Left lung (tissue), 10 donors: Measurements from ENCODE around the gene LMF2. TPM values are rescaled to one million over a fixed set of nuclear protein-coding genes. Genes with fewer than 3 reads are reported as not detected.

Experiments used
- ATAC-seq: fragments of 200-7000 bp; cut with Tn5 transposase; one replicate; pipeline ENCODE4 v1.9.1; 2020; ENCODE audit warnings: moderate library complexity
- DNase-seq, 4 donors: peaks; one replicate each; pipeline ENCODE4 v3.0.0-alpha.2; 2013 to 2020
- H3K27ac ChIP-seq, 2 donors: fragments of 200-600 bp; sonication (generic) in 1 of 2; one replicate each; pipeline versions ENCODE4 v1.5.0 to v1.8.0; 2020 to 2021
- H3K27me3 ChIP-seq, 2 donors: fragments of 200-600 bp; sonication (generic) in 1 of 2; one replicate each; pipeline versions ENCODE4 v1.5.0 to v1.8.0; 2020 to 2021
- H3K36me3 ChIP-seq, 2 donors: fragments of 200-600 bp; sonication (generic) in 1 of 2; one replicate each; pipeline versions ENCODE4 v1.5.0 to v1.8.0; 2020 to 2021
- H3K4me1 ChIP-seq, 2 donors: fragments of 200-600 bp; one replicate each; pipeline ENCODE4 v1.8.0; 2021
- H3K4me3 ChIP-seq, 2 donors: fragments of 200-600 bp; sonication (generic) in 1 of 2; one replicate each; pipeline versions ENCODE4 v1.5.0 to v1.8.0; 2020 to 2021; ENCODE audit warnings: mild to moderate bottlenecking in 1 of 2
- H3K9me3 ChIP-seq, 2 donors: fragments of 200-600 bp; sonication (generic) in 1 of 2; one replicate each; pipeline versions ENCODE4 v1.5.0 to v1.8.0; 2020 to 2021
- intact Hi-C, 2 donors: fragments of 100-400 bp; cut with DNase I; formaldehyde crosslinking; loops; one replicate each; pipeline versions ENCODE4 v1.11.2 to v1.14.2; 2022
- polyA plus RNA-seq, 6 donors: library from polyadenylated mRNA; unstranded; fragments of 120-200 nt; gene quantifications; one replicate each; pipeline ENCODE4 v1.2.1, GENCODE V29; 2013; ENCODE audit not compliant: insufficient read length in 6 of 6
- total RNA-seq, 2 donors: library from RNA; stranded (reverse); fragmentation: NEBNext Ultra II Directional; extraction: Animal tissue kit (Norgen Biotek cat#: 25700); gene quantifications; one replicate each; pipeline ENCODE4 v1.2.1, GENCODE V29; 2021
- TF ChIP-seq, protein P1 (sequence below), 2 donors: fragments of 200-600 bp; sonication (generic) in 1 of 2; IDR thresholded peaks; one replicate each; pipeline versions ENCODE4 v1.5.0 to v1.8.0; 2021; ENCODE audit warnings: antibody characterized with exemption in 2 of 2
- donor health status: DM: no; HTN: yes; CAD: no.
- donor health status: DM: no; HTN: no; CAD: no.

Gene LMF2
- total and polyA plus RNA-seq, 8 donors = 32.9 to 76.4 (median 47.1) TPM

DNA sequence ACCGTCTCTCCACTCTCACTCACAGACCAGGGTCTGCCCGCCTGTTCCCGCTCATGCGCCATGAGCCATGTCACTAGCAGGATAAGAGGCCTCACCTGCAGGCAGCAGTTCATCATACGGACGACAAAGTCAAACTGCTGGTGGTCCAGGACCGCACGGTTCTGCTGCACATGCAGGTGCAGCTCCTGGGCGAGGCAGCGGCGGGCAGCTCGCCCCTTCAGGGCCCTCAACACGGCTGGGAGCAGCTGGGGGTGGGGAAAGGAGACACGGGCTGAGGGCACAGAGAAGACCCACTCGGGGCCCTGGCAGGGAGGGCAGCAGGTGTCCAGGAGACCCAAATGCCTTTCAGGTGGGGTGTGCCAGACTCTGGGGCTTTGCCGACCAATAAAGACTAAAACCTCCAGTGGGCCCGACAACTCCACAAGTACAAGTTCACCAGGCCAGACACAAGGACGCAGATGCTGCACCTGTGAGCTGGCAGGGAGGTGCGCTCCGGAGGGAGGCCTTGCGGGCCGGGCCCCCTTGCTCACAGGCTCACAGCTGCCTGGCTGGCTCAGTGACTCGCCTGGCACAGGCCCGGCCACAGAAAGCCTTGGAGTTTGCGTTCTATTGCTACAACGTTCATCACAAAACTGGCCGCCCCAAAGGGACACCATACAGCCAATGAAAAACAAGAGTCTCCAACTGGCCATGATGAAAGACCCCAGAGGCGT lies 44.2 kb downstream of the LMF2 start:
- Histone ChIP-seq H3K4me3 (no peak overlapping the region), H3K27me3 (no peaks in the 10 kb centered on the region), H3K36me3 (peaks cover 0 to 100% of the 10 kb centered on the region in 2 donors), H3K9me3 (no peaks in the 10 kb centered on the region), H3K4me1 (no peaks in the 10 kb centered on the region), H3K27ac (no peak overlapping the region)
- TF ChIP-seq, protein P1, sequence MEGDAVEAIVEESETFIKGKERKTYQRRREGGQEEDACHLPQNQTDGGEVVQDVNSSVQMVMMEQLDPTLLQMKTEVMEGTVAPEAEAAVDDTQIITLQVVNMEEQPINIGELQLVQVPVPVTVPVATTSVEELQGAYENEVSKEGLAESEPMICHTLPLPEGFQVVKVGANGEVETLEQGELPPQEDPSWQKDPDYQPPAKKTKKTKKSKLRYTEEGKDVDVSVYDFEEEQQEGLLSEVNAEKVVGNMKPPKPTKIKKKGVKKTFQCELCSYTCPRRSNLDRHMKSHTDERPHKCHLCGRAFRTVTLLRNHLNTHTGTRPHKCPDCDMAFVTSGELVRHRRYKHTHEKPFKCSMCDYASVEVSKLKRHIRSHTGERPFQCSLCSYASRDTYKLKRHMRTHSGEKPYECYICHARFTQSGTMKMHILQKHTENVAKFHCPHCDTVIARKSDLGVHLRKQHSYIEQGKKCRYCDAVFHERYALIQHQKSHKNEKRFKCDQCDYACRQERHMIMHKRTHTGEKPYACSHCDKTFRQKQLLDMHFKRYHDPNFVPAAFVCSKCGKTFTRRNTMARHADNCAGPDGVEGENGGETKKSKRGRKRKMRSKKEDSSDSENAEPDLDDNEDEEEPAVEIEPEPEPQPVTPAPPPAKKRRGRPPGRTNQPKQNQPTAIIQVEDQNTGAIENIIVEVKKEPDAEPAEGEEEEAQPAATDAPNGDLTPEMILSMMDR (IDR thresholded peaks at IDR 0.05) = no peak
- no peak for ATAC-seq
- no peak for DNase-seq
- intact Hi-C loops = no loop called here

DNA sequence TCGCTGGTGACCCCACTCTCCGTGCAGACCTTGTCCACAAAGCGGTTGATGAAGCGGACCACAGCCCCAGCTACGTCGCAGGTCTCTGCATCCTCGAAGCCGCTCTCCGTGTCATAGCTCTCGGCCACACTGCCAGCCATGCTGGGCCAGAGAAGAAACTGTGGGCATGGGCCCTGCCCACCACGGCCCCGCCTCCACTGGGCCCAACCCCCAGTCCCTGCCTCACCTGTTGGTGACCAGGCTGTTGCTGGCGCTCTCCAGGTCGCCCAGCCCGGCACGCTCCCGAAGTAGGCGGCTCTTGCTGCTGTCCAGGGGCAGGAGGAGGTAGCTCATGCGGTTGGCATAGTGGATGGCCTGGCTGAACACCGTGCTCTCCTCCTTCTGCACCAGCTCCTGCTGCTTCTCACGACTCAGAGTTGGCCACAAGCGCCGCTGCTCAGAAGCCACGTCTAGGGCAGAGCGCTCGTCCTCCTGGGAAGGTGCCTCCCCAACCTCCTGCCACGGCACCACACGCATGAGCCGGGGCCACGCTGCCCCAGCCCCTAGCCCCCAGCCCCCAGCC lies 45.4 kb downstream of the LMF2 start:
- H3K27ac ChIP-seq = no peak overlapping the region
- TF ChIP-seq, protein P1 (IDR thresholded peaks at IDR 0.05) = no peak
- H3K9me3 ChIP-seq = no peaks in the 10 kb centered on the region
- H3K27me3 ChIP-seq = no peaks in the 10 kb centered on the region
- ATAC-seq (no peak), DNase-seq (no peak)
- no peak overlapping the region for H3K4me3 ChIP-seq
- H3K36me3 ChIP-seq = peaks cover 0 to 100% of the 10 kb centered on the region in 2 donors
- no peaks in the 10 kb centered on the region for H3K4me1 ChIP-seq
- intact Hi-C loops = no loop called here

DNA sequence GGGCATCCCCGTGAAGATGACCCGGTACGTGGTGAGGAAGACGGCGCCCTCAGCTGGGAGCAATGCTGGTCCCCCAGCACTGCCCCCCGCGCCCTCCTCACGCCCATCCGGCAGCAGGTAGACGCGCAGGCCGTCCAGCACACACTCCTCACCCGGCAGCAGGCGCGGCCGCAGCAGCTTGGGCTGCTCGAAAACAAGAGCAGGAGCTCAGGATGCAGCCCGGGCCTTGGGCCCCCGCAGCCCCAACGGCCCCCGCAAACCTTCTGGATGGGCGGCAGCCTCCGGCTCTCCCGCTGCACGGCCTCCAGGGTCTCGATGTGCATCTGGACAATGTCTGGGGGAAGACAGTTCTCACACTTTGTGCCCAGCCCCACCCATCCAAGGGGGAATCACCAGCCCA lies 46.0 kb downstream of the LMF2 start:
- H3K4me1 ChIP-seq = no peaks in the 10 kb centered on the region
- no peaks in the 10 kb centered on the region for H3K27me3 ChIP-seq
- ATAC-seq = no peak
- H3K36me3 ChIP-seq = peaks cover 0 to 100% of the 10 kb centered on the region in 2 donors
- no peak for DNase-seq
- TF ChIP-seq, protein P1 (IDR thresholded peaks at IDR 0.05) = no peak
- intact Hi-C loops = no loop called here
- no peak overlapping the region for H3K4me3 ChIP-seq
- no peak overlapping the region for H3K27ac ChIP-seq
- no peaks in the 10 kb centered on the region for H3K9me3 ChIP-seq

DNA sequence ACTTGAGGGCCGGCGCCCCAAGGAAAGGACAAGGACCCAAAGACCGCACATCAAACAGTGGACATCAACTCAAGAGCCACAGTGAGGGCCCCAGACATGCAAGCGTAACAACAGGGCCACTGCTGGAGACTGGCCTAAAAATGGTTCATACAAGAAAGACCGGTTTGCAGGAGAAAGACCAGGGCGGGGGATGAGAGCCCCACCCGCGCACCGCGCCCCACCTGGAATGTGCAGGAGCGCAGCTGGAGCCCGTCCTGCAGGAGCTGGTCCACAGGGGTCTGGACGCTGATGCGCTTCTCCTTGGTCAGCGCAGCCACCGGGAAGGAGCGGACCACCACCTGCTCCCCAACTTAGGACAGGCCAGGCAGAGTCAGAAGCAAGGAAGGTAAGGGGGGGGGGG lies 46.6 kb downstream of the LMF2 start:
- intact Hi-C loops = no loop called here
- Histone ChIP-seq H3K4me3 (no peak overlapping the region), H3K9me3 (no peaks in the 10 kb centered on the region), H3K27ac (no peak overlapping the region), H3K36me3 (peaks cover 0 to 100% of the 10 kb centered on the region in 2 donors), H3K4me1 (no peaks in the 10 kb centered on the region), H3K27me3 (no peaks in the 10 kb centered on the region)
- ATAC-seq (peak; percentile 76), DNase-seq (peak in 1 of 4 donors; percentile 59)
- TF ChIP-seq, protein P1 (IDR thresholded peaks at IDR 0.05) = no peak

DNA sequence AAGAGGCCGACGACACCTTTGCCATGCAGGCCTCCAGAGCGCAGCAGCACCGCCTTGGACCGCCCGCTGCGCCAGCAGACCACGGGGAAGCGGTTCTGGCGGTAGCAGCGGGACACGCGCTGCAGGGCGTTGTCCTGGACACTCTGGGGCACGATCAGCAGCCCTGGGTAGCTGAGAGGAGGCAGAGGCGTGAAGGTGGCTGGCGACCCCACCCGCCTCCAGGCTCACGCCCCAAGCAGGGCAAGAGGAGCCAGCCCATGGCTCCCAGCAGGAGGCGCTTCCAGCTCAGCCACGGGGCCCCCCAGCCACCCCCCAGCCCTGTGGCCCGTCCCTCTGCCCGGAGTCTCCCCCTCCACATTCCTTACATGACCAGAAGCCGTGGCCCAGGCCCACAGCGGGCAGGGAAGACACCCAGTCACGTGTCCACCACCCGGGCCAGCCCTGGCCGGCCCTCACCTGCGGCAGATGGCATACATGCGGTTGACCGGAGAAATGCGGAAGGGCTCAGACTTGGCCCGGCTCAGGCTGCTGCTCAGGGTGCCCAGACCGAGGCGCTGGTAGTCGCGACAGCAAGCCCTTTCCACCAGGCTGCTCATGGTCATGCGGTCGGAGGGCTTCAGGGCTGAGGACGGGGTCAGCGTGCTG lies 47.9 kb downstream of the LMF2 start:
- ATAC-seq (no peak), DNase-seq (no peak)
- TF ChIP-seq, protein P1 (IDR thresholded peaks at IDR 0.05) = no peak
- Histone ChIP-seq H3K4me1 (no peaks in the 10 kb centered on the region), H3K27me3 (no peaks in the 10 kb centered on the region), H3K4me3 (no peak overlapping the region), H3K9me3 (no peaks in the 10 kb centered on the region), H3K36me3 (peaks cover 0 to 100% of the 10 kb centered on the region in 2 donors), H3K27ac (no peak overlapping the region)
- intact Hi-C loops = no loop called here
